Gastroesophageal sphincter (tissue), 3 donors: Measurements from ENCODE around the gene SLC35E2B.
"Not testable (repeated sequence)": the region's sequence is repeated elsewhere in the genome, so short reads cannot be mapped to it uniquely, and the experiment has no call there.

Source experiments
- POLR2AphosphoS5 ChIP-seq: sonication (generic); formaldehyde crosslinking; IDR thresholded peaks from one replicate; pipeline ENCODE4 v1.6.1; 2017; ENCODE audit warnings: antibody characterized with exemption
- TF ChIP-seq, protein P1 (sequence below), 4 experiments: fragments of 200-600 bp in 2 of 4; fragments of 450-650 bp in 2 of 4; sonication (generic) in 1 of 4; IDR thresholded peaks; one replicate each; pipeline ENCODE4 v1.5.1; 2017 to 2019; ENCODE audit warnings: antibody characterized with exemption in 4 of 4, mild to moderate bottlenecking in 2 of 4, moderate library complexity in 2 of 4

GRCh38 chr1:1728308-1729005 is 35.9 kb upstream of the SLC35E2B start:
- not testable (repeated sequence) for TF ChIP-seq POLR2AphosphoS5
- TF ChIP-seq, protein P1, sequence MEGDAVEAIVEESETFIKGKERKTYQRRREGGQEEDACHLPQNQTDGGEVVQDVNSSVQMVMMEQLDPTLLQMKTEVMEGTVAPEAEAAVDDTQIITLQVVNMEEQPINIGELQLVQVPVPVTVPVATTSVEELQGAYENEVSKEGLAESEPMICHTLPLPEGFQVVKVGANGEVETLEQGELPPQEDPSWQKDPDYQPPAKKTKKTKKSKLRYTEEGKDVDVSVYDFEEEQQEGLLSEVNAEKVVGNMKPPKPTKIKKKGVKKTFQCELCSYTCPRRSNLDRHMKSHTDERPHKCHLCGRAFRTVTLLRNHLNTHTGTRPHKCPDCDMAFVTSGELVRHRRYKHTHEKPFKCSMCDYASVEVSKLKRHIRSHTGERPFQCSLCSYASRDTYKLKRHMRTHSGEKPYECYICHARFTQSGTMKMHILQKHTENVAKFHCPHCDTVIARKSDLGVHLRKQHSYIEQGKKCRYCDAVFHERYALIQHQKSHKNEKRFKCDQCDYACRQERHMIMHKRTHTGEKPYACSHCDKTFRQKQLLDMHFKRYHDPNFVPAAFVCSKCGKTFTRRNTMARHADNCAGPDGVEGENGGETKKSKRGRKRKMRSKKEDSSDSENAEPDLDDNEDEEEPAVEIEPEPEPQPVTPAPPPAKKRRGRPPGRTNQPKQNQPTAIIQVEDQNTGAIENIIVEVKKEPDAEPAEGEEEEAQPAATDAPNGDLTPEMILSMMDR (IDR thresholded peaks at IDR 0.05): not testable (repeated sequence)
